LoVo (cell line): ENCODE measurements around the gene MKNK2.

Source experiments
- DNase-seq: peaks from one replicate; pipeline ENCODE4 v3.0.0-alpha.2; 2016; ENCODE audit warnings: low spot score

MKNK2 gene

GRCh38 chr19:2080336-2080988, 29.4 kb upstream of the MKNK2 start:
- DNase-seq = no peak

GRCh38 chr19:2079865-2080301, 28.8 kb upstream of the MKNK2 start:
- no peak for DNase-seq

GRCh38 chr19:2079076-2079864, 28.2 kb upstream of the MKNK2 start:
- no peak for DNase-seq

DNA sequence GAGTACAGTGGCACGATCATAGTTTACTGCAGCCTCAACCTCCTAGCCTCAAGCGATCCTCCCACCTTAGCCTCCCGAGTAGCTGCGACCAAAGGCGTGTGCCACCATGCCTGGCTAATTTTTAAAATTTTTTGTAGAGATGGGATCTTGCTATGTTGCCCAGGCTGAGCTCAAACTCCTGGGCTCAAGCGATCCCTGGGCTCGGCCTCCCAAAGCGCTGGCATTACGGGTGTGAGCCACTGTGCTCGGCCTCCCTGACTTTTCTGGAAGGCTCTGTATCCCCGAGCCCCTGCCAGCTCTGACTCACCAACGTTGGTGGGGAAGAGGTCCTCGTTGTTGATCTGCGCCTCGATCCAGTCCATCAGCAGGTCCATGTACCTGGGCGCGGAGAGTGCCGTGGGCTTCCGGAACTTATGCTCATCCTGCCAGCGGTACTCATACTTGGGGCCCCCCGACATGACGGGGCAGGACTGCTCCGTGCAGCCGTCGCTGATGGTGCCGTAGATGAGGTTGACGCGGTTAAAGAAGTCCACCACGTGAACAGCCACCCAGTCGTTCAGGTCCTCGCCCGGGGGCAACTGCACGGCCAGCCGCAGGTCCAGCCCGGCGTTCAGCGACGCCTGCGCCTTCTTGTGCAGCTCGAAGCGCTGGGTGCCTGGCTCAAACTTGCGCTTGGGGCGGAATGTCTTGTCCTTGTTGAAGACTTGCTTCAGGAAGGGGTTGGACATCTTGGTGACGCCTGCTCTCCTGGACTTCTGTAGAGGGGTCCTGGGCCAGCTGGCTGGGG, 27.0 kb upstream of the MKNK2 start:
- DNase-seq = no peak

GRCh38 chr19:2077398-2077797, 26.4 kb upstream of the MKNK2 start:
- DNase-seq = no peak

GRCh38 chr19:2076526-2076944, 25.5 kb upstream of the MKNK2 start:
- DNase-seq = no peak

- no peak for DNase-seq
Observed at GRCh38 chr19:2072757-2073551, 21.9 kb upstream of the MKNK2 start.

DNA sequence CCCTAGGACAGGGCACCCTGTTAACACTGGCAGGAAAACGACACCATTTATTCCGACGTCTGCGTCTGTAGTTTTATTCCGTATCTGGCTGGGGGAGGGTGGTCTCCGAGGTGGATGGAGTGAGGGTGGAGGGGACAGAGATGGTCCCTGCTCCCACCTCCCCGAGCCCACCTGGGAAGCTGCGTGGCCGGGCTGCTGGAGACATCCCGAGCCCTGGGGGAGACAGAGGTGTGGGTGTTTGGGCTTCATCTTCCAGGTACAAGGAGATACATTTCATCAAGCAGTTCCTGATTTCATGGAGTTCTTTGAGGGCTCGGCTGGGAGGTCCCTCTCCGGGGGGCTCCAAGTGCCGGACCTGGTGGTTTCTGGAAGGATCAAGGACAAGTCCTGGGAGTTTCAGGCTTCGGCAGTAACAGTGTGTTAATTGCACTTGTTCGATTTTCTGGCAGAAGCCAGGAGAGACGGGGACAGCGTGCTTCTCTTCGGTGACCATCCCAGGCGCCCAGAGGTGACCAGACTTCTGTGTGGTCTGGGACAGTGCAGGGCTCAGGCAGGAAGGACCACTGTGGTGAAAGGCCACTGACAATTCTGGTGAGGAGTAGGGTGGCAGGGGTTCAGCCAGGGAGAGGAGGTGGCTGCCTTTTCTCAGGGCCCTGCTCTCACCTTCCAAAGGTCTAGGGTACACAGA, 20.1 kb upstream of the MKNK2 start:
- DNase-seq = no peak

DNA sequence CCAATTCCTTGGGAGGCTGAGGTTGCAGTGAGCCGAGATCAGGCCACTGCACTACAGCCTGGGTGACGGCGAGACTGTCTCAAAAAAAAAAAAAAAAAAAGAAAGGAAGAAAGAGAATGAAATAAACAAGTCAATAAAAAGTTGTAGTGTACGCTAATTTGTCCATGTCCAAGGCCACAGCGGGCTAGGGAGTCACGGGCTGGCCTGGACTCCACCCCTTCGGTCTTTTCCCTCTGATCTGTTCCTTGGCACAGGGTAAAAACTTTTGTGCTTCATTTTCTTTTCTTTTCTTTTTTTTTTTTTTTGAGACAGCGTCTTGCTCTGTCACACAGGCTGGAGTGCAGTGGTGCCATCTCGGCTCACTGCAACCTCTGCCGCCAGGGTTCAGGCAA, 19.4 kb upstream of the MKNK2 start:
- DNase-seq = no peak

DNA sequence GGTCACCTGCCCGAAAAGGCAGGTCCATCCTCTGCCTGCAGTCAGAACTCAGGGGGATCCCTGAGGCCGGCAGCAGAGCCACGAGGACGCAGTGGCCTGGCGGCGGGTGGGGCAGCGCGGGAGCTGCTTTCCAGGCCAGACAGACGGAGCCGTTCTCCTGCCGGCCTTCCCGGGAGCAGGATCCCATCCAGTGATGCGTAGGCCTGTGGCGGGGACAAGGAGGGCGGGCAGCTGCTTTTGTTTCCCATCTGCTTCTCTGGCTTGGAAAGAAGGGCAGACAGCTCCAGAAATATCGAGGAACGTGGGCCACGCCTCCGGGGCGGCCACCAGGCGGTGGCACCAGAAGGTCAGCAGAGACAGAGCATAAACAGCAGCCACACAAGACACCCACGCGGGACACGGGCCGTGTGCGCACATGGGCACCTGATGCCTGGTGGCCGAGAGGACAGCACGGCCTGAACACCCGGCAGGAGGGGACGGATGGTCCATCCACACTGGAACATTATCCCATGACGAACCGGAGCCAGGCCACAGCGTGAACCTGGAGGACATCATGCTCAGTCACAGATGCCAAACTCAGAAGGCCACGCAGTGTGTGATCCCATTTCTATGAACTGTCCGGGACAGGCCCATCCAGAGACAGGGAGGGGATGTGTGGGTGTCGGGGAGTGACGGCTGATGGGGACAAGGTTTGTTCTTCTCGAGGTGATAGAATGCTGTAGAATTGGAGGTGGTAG, 13.9 kb upstream of the MKNK2 start:
- no peak for DNase-seq

GRCh38 chr19:2064395-2064787, 13.3 kb upstream of the MKNK2 start:
- no peak for DNase-seq

DNA sequence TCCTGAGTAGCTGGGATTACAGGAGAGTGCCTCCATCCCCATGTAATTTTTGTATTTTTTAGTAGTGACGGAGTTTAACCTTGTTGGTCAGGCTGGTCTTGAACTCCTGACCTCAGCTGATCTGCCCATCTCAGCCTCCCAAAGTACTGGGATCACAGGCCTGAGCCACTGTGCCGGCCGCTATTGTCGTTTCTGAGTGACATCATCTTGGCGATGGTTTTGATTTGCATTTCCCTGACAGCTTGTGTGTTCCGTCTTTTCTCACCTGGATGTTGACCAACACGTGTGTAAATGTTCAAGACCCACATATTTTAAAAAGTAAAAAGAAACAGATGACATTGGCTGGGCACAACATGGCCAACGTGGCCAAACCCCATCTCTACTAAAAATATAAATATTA, 12.8 kb upstream of the MKNK2 start:
- DNase-seq = no peak

DNA sequence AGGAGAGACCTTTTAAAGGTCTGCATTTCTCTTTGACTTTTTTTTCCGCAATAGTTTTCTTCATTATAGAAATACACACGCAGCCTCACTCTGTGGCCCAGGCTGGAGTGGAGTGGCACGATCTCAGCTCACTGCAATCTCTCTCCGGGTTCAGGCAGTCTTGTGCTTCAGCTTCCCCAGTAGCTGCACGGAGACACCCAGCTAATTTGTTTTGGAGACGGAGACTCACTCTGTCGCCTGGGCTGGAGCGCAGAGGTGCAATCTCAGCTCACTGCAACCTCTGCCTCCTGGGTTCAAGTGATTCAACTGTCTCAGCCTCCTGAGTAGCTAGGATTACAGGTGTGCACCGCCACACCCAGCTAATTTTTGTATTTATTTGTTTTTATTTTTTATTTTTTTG, 11.7 kb upstream of the MKNK2 start:
- no peak for DNase-seq

DNA sequence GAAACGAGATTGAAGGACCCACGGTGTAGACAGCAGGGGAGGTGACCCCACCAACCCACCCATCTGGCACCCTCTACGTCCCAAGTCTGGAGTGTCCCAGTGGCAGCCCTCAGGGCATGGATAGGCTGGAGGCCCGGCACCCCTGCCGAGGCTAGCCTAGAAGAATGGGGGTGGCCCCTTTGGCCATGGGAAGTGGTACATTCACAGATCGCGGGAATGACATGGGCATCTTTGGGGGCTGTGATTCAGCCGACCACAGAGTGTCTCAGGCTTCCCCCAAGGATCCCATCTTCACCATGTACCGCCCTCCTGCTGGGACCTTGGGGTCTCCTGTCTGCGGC, 11.3 kb upstream of the MKNK2 start:
- DNase-seq = no peak

GRCh38 chr19:2061495-2062388, 10.7 kb upstream of the MKNK2 start:
- DNase-seq = peak; percentile 99

- DNase-seq = peak; percentile 64
Observed at GRCh38 chr19:2060884-2061494, 9.9 kb upstream of the MKNK2 start.

DNA sequence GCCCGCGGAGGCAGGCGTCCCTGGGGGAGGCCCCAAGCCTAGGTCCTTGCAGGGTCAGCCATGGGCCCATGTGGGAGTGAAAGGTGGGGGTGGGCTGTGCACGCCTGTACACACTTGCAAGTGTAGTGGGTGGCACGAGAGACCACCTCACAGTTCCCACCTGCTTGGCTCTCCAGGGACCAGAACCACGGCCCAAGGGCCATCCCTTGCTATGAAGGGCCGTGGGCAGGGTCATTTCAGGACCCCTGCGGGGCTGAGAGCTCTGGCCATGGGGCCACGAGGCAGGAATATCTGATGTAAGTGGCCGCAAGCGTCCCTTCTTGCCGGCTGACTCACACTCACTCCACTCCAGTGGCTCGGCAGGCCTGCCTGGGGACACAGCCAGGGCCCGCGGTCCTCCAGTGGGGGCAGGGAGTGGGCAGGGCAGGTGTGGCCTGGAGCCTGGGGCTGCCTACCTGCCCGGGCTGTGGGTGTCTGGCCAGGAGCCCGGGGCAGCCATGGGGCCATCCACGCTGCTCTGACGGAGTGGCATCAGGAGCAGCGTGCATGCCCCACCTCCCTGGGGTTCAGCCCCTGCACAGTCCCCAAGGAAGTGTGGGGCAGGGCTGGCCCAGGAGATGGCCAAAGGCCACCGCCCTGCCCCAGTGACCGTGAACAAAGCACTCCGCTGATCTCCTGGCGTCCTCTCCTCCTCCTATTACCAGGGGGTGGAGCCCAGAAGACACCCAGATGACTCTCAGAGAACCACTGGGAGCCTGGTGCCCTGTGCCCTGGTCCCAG, 8.6 kb upstream of the MKNK2 start:
- peak; percentile 88 for DNase-seq

- DNase-seq = no peak
Observed at GRCh38 chr19:2058570-2059421, 7.8 kb upstream of the MKNK2 start.
